ENCODE measurements around the gene ERMP1. TPM values are rescaled to one million over a fixed set of nuclear protein-coding genes. Genes with fewer than 3 reads are reported as not detected.

ERMP1 gene
- total and polyA plus RNA-seq, 2 of the 8 experiments (the other 6 are each of a cell fraction or from before 2014, with no cell fraction given), result 12.8 to 16.7 TPM

DNA sequence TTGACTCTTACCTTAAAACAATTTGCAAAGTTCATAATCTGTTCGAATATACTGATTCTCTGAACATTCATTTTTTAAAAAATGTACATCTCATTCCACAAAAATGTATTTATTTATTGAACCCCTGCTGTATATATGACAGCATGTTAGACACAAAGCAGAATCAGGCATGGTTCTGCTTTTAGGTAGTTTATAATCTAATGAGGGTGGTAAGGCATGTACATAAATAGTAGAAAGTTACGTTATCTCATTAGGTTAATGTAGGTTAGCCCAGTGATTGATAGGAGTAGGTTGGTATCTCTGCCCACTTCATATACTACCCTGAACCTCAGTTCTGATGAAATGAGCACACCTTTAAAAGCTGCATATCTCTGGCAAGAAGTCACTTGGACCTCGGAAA is 89.8 kb downstream of the ERMP1 start (continued):
- no peak for TF ChIP-seq FOSL1 (IDR thresholded peaks at IDR 0.05; ENCODE audit: insufficient read depth, low read depth, low read length)
- TF ChIP-seq POLR2AphosphoS5 (IDR thresholded peaks at IDR 0.05; ENCODE audit: low read depth, low read length), result no peak

Measured in H1 (cell line).